Endothelial cell of umbilical vein (primary cell): Measurements from ENCODE around the gene NWD2.

Source experiments
- POLR2A ChIP-seq: IDR thresholded peaks from 2 replicates; pipeline ENCODE4 v1.6.1; 2012; ENCODE audit warnings: low read depth, mild to moderate bottlenecking, control low read depth, low read length
- POLR2AphosphoS5 ChIP-seq: IDR thresholded peaks from 2 replicates; pipeline ENCODE4 v1.6.1; 2012; ENCODE audit warnings: low read depth, mild to moderate bottlenecking, control low read depth, low read length, moderate library complexity; ENCODE audit not compliant: insufficient read depth
- TF ChIP-seq, protein P1 (sequence below), 2 donors: IDR thresholded peaks; 1 replicate in 1 of 2; 2 replicates in 1 of 2; pipeline ENCODE4 v1.5.1; 2011; ENCODE audit warnings: low read length in 2 of 2, mild to moderate bottlenecking in 2 of 2, moderate library complexity in 2 of 2, control low read depth in 1 of 2, inconsistent platforms in 1 of 2, low read depth in 1 of 2; ENCODE audit not compliant: insufficient read depth in 1 of 2; ENCODE audit errors: extremely low read depth in 1 of 2
- TF ChIP-seq, protein P2 (sequence below): IDR thresholded peaks from 2 replicates; pipeline ENCODE4 v1.6.1; 2011; ENCODE audit not compliant: insufficient read depth, insufficient read length

DNA sequence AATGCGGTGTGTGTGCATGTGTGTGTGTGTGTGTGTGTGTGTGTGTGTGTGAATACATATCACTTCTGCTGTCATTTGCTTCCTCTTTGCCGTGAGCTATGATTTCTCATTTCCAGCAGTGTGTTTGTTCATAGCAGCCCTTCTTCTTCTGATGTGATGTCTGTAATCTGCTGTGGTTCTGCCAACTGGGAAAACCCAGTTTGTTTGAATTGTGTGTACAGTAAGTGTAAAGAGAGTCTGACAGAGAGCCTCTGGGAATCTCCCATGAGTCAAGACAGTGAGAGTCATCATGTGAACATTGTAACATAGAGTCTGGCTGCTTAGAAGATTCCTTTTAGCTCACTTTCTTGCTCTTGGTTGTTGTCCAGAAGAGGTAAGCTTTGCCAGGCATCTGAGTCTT lies 8.4 kb upstream of the NWD2 start:
- TF ChIP-seq, protein P1, sequence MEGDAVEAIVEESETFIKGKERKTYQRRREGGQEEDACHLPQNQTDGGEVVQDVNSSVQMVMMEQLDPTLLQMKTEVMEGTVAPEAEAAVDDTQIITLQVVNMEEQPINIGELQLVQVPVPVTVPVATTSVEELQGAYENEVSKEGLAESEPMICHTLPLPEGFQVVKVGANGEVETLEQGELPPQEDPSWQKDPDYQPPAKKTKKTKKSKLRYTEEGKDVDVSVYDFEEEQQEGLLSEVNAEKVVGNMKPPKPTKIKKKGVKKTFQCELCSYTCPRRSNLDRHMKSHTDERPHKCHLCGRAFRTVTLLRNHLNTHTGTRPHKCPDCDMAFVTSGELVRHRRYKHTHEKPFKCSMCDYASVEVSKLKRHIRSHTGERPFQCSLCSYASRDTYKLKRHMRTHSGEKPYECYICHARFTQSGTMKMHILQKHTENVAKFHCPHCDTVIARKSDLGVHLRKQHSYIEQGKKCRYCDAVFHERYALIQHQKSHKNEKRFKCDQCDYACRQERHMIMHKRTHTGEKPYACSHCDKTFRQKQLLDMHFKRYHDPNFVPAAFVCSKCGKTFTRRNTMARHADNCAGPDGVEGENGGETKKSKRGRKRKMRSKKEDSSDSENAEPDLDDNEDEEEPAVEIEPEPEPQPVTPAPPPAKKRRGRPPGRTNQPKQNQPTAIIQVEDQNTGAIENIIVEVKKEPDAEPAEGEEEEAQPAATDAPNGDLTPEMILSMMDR (IDR thresholded peaks at IDR 0.05; ENCODE audit: extremely low read depth in 1 of 2, insufficient read depth in 1 of 2, low read depth in 1 of 2, low read length in 2 of 2), result no peak
- TF ChIP-seq POLR2A, result no peak
- TF ChIP-seq, protein P2, sequence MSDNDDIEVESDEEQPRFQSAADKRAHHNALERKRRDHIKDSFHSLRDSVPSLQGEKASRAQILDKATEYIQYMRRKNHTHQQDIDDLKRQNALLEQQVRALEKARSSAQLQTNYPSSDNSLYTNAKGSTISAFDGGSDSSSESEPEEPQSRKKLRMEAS, result no peak
- TF ChIP-seq POLR2AphosphoS5, result no peak
